ENCODE results near the gene SIAE.
A peak's percentile ranks its signal among the peaks of the same experiment; 100 is the strongest.

- TF ChIP-seq POLR2A (IDR thresholded peaks at IDR 0.05) (peak; percentile 85), CTCF (IDR thresholded peaks at IDR 0.05) (no peak)
Observed at GRCh38 chr11:124622531-124623451, 50.7 kb downstream of the SIAE start, which contains the start of gene TBRG1.
